ENCODE results near the gene SPON1.

The SPON1 gene

DNA sequence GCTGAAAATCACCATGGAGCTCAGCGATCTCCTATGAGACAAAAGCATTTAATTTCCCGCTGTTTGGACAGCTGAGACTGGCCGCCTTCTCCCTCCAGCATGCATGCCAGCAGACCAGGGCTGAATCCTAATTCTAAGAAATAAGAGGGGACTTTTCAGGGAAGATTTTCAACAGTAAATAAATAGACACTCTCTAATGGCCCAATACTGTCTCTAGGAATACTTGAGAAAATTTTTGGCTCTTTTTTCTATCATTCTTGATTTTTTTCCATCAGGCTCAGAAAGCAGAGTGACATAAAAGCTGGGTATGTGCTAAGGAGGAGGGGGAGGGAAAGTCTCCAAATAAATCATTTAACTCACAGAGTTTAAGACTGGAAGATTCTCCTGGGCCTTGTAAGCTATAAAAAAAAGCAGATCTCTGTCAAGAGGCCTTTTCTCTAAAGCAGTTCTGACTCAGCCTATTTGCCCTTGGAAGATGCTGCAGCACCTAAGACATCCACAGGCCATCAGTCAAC is 17.6 kb upstream of the SPON1 start:
- no peak for DNase-seq

DNA sequence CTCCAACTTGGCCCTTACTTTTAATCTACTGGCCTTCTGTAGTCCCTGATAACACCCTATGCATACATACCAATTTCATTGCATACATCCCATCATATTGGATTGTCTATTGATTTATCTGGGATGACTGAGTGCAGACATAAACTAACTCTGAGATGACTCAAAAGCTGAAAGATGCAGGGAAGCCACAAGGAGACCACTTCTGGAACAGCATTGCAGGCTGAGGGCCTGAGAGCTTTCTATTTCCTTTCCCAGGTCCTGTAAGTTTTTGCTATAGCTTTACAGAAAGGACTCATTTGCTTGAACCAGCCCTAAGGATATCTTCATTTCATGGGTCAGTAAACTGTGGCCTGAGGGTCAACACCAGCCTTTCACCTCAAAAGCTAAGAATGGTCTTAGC is 15.1 kb upstream of the SPON1 start:
- no peak for DNase-seq

DNA sequence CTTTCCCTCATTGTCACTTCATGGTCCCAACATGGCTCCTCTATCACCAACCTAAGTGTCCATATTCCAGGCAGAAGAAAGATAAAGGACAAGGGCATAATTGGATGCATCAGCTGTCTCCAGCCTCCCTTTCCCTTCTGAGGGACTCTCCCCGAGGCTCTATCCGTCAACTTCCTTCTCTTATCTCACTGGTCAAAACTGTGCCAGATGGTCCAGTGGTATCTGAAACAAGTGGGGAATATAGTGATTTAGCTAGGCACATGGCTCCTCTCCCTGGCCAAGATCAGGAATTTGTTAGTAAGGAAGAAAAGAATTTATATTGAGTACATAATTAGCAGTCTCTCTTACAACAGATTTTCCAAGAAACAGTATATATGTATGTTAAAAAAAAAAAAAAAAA is 12.6 kb upstream of the SPON1 start:
- no peak for DNase-seq

DNA sequence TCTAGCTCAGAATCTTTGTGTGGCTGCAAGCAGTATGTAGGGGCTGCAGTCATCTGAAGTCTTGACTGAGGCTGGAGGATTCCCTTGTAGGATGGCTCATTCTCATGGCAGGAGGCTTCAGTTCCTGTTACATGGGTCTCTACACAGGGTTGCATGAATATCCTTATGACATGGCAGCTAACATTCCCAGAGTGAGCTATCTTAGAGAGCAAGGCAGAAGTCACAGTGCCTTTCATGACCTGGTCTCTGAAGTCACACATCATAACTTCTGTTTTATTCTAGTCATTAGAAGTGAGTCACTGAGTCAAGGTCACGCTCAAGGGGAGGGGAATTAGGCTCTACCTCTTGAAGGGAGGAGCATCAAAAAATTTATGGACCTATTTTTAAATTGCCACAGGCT is 10.3 kb upstream of the SPON1 start:
- no peak for DNase-seq

DNA sequence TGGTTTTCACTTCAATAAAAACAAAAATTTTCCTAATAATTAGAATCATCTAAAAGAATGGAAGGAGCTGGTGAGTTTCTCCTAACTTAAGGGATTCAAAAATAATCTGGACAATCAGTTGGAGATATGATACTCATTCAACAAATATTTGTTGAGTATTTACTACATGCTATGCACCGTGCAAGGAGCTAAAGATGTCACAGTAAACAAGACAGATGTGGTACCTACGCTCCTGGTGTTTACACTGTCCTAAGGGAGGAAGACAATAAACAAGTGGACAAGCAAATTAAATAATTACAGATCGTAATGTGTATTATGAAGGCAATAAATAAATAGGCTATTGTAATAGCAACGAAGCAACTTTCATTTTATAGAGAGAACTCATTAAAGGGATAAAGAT is 9.9 kb upstream of the SPON1 start:
- no peak for DNase-seq

DNA sequence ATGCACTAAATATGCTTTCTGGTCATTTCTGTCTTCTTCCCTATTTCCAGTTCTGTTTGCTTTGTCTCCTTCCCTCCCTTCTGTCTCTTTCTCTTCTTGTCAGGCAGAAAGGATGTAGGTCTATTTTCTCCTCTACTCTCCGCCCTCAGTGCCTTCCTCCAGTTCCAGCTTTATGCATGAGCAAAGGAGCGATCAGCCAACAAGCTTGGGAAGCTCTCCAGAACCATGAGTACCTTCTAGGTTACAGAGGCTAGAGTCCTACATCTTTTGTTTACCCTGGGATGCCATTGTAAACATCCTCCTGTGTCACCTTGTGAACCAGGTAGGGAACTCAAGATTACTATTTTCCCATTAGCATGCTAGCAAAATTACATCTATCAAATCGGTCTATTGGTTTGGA is 7.9 kb upstream of the SPON1 start:
- no peak for DNase-seq

DNA sequence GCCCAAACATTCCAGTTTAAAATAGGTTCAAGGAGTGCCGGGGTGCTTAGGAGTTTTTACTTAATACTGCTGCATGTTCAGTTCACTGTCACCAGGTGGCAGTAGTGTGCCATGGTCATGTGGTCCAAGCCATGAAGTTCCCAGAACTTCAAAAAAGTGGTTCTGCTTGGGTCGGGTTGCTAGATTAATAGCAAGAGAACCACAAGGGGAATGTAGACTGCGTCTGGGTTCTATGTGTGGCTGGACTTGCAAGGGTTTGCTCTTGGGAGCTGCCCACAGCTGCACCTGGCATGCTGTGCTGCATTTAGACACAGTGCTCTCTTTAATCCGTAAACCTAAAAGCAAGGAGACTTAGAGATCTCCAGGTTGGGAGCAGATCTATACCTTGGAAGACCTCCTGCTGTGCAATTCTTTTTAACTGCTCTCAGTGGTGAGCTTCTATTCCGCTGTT is 6.5 kb upstream of the SPON1 start:
- peak; percentile 52 to 66 for DNase-seq

DNA sequence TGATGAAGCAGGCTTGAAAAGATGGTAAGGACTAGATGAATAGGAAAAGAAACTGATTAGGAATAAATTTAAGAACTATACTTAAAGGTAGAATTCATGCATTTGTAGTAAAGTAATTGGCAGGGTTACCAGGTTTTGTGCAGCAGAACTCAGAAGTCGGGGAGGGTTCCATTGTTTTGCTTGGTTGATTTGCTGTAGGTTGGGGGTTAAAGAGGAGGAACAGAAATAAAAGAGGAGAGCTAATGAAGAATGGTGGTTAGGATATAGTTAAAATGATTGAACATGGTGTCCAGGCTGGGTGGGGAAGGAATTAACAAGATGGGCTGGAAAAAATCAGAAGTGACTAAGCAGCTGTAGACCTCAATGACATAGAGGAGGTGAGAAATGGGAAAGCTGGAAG is 5.5 kb upstream of the SPON1 start:
- no peak for DNase-seq

DNA sequence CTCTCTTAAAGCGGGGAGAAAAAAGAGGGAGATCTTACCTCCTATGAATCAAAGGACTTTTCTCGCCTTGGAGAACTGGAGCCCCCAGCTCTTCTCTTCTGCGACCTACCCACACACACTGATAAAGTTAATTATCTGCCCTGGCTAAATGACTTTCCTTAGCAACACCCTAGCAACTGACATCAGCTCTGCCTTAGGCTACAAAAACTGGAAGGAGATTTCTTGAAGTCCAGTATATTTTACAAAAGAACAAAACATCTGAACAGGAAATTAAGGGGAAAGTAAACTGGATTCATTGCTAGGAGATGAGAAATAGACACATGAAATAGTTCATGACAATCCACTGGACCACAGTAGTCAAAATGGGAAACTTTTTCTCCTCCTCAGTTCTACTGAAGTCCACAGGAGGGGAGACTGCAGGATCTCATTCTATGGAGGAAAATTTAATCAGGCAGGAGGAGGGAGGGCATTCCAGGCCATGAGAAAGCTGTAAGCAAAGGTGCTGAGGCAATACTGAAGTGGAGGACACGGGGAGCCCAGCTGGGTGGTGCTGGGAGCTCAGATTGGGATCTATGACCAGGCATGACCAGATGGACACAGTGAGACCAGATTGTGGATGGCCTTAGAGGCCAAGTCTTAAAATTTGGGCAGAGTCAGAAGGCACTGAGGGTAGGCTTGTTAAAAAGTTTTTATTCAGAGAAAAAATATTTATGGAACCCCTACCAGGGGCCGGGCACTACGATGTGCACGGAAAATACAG is 3.7 kb upstream of the SPON1 start:
- DNase-seq, result no peak

DNA sequence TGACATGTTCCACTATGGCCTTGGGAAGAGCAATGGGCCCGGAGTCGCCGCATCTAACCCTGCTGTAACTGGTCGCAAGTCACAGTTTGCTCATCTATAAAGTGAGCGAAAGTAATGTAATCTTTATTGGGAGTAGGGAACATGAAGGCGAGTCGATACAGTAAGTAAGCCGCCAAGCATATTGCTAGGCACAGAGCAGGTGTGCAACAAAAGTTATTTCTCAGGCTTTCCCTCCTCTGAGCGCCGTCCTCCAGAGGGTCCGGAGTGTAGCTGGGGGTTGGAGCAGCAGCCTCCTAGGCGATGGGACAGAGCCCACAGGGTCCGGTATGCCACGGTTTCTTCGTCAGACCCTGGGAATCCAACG is 343 bp upstream of the SPON1 start:
- DNase-seq, result no peak

DNA sequence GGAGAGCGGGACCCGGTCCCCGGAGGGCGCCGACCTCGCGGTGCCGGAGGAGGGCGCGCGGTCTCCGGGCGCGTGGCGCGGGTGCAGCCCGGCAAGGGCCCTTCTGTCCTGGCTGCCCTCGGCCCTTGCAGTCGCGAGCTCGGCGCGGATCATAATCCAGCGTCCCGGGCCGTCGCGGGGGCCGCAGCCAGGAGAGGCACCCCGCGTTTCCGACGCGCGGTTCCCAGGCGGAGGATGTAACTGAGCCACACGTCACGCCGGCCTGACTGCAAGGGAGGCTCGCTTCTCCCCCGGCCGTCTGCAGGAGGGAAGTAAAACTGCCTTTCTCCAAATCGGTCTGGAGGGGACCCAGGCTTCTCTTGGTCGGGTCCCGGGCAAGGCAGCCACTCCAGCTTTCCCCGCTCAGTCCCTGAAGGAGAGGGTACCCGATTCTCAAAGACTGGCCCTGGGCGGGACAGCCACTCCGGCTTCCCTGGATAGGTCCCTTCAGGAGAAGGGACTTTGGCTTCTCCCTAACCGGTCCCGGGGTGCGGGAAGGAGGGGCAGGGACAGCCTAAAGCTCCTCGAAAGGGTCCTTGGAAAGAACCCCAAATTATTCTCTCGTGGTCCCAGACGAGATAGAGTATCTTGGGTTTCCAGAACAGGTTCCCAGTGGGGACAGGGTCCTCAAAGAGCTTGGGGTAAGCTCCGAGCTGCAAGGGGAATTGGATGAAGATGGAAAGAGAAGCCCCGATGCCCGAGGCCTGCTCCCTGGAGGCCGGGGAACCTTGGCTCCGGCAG is 836 bp downstream of the SPON1 start:
- peak; percentile 42 to 52 for DNase-seq

DNA sequence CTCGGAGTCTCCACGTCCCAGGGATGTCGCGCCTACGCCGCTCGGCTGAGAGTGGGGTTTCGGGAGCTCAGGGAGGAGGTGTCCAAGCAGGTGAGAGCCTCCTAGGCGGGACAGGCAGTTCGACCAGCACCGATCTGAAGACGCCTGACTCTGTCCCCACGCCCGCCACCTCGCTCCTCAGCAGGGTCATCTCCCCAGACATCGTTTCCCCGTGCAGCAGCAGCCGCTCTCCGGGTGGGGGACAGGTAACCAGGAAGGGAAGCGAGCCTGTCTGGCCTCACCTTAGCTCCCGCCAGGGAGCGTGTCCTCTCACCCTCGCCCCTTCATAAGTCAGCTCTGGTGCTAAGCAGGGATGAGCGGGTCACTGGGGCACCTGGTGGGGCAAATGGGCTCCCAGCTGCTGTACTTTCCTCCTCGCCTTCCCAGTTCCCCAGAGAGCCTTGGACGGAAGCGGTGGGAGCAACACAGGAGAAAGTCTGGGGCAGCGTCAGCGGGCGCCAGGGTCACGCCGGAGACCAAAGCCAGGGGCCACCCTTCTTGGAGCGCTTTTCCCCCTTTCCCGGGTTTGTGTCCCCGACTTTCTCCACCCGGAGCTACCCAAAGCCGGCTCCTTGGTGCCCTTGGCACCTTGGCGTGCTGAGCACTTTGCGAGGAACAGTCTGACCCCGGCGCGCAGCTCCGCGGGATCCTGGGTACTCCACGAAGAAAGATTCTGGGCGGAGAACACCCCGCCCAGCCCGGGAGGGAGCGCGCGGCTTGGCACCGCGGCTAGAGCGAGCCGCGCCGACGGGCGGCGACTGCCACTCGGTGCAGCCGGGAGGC is 1.6 kb downstream of the SPON1 start:
- DNase-seq, result peak; percentile 19 to 36

DNA sequence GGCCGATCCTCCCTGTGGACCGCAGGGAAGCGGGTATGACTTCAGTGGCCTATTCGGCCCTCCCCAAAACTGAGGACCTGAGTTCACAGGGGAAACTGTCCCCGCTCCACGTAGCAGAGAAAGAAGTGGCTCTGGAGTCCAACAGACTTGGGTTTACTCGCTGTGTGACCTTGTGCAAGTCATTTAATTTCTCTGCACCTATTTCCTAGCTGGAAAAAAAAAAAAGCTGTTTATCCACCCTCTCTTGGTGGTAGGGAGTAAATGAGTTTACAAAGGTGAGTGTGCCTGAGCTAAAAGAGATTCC is 2.2 kb downstream of the SPON1 start:
- no peak for DNase-seq

DNA sequence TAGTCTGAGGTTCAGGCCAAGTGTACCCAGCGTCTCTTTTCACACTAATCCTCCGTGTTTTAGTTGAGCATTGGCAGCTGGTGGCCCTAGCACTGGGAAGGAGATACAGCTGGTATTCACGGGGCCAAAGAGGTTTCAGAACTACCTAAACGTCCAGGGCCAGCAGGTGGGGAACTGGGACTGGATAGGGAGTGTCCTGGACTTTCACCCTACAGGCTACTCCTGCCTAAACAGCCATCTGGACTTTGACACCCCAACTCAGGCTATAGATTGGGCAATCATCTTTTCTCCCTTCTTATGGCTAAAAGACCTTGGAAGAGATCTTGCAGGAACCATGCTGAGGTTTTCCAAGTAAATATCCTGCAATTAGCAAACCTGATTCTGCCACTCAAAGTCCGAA is 2.8 kb downstream of the SPON1 start:
- DNase-seq, result no peak

DNA sequence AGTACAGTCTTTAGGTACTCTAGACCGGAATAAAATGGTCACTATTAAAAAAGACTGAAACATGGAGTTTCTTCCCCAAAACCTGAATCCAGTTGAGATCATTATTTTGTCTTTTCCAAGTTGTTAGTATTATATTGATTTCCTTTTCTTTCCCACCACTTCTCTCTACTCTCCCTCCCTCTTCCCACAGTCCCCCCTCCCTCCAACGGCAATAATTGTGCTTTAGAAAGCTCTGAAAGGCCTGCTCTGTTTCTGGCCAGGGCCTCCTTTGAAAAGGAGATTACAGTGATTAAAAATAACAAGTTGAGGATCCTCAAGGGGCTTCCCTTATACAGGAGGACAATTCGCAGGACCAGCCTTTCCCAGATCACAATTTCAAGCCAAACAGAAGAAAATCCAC is 3.5 kb downstream of the SPON1 start:
- DNase-seq, result no peak

DNA sequence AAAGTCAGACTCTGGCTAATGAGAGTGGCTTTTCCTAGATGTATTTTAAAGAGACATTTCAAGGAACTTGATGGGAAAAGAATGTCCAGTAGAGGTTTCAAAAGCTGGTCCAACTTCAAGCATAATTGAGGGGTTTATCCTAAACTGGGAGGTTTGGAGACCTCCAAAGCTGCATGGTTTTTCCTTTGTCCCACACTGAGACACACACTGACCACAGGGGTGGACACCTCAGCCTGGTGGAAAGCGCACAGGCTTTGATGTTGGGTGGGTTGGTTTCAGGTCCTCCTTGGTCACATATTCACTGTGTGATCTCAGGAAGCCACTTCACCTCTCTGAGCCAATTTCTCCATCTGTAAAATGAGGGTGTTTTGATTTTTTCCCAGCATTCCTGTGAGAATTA is 4.0 kb downstream of the SPON1 start:
- DNase-seq, result no peak

DNA sequence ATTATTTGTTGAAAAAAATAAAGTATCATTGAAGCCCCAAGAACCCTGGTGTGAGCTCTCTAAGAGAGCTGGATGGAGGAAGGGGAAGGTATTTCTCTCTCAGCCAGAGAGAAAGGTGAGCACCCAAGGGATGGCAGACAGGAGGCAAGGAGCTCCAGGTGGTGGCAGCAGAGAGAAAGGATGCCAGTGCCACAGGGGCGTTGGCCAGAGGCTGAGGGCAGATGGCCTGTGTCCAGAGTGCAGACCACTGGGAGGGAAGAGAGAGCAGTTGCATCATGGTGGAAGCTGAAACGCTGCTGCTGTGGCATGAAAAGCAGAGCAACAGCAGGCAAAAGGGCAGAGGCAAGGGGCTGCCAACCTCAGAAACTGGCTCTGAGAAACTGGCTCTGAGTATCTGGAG is 8.5 kb downstream of the SPON1 start:
- no peak for DNase-seq

DNA sequence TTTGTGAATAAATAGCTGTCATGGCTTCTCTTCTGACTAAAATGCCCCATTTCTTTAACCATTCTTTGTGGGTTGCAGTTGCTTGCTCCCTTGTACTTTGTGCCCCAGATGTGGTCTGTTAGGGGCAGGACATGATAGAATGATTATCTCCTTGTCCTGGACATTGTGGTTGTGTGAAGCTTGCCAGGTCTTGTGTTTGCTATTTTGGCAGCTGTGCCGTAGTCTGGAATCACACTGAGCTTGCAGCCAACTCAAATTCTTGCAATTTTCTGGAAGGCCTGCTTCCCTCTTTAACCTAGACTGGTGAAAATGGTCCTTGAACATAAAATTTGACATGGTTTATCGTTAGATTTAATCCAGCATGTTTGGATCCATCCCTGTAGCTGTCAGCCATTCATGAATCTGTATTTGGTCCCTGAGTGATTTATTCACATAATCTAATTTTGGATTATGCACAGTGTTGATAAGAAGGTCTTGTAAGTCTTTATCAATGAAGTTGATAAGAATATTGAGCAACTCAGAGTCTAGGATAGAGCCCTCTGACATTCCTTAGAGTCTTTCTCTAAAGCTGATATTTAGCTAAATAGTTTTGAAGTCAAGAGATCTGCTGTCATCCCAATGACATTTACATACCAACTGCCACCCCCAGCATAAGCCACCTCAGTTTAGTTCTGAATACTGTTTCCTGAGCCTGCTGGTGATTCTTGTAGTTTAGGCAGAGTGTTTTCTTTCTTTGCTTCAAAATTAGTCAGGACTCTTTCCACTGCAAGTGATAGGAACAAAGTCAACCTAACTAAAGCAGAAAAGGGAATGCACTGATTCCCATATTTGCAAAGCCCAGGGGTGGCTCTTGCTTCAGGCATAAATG is 9.8 kb downstream of the SPON1 start:
- DNase-seq, result no peak

DNA sequence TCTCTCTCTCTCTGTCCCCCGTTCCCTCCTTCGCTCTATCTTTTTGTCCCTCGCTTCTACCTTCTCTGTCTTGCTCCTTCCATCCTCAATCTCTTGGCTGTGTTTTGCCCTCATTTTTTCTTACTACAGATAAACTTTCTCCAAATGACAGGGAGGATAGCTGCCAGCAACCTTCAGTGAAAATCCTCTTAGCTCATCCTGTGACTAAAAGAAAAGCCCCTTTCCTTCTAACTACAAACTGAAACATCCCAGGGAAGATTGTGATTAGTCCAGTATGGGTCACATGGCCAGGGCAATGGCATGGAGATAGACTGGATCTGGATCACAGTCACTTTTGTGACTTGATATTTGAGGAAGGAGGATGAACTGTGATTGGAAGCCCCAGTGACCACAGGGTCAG is 10.4 kb downstream of the SPON1 start:
- no peak for DNase-seq

DNA sequence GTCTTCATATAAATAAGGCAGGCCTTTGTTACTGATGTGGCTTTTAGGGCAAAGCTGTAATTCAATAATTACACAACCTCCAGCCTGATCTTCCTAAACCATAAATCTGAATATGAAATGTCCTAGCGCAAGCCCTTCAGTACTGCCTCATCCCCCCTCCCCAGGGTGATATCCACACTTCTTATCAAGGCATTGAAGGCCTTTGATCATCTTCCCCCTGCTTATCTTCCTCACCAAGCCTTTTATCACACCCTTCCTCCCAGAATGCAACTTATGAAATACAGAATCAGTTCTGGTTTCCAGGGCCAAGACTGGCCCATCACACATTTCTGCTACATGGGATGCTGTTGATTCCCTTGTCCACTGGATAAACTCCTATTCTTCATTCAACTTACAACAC is 12.1 kb downstream of the SPON1 start:
- DNase-seq, result no peak

DNA sequence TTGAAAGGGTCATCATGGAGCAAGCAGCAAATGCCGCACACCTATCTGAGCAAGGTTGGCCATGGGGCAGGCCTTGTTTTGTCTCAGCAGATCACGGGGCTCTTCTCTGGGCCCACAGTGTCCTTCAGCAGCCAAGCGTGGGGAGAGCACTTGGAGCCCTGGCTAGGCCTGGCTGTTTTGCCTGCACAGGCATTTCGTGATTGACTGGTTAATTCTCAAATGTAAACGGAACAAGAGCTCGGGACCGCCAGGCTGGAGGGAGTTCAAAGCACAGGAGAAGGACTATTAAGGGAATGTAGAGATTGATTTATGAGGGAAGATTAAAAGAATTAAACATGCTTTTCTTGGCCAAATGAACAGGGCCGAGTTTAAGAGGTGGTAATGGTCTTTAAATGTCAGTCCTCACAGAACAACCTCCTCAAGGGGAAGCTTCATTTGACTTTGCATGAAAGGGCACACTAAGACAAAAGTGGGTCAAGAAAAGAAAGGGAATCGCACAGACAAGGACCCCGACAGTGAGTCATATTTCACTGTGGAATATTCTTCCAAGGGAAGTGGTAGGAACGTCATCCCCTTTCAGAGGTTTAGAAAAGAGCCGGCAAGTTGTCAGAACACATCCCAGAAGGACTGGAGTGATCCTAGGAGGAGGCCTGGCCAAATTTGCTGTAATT is 20.7 kb downstream of the SPON1 start:
- no peak for DNase-seq

Measured in stimulated activated CD4-positive, alpha-beta T cell treated with anti-CD3 and anti-CD28 coated beads, Interleukin-2, amount 100 ng/mL, for 24 hours (primary cell).